H1 (cell line): Measurements from ENCODE around the gene SPDEF. TPM values are rescaled to one million over a fixed set of nuclear protein-coding genes. Genes with fewer than 3 reads are reported as not detected.

Experiments used
- CTCF ChIA-PET: fragments of 300-600 bp; sonication (Branson Sonifier 250); formaldehyde crosslinking; loops from one replicate; lab custom pipeline; 2021; ENCODE audit not compliant: partially characterized antibody; lab: Charles Lee
- POLR2A ChIA-PET: fragments of 300-600 bp; sonication (Branson Sonifier 250); formaldehyde crosslinking; loops from one replicate; lab custom pipeline; 2021; ENCODE audit warnings: inconsistent platforms; ENCODE audit not compliant: partially characterized antibody; lab: Charles Lee
- DNase-seq, 2 experiments: peaks; one replicate each; pipeline versions ENCODE4 v3.0.0 to v3.0.0-alpha.2; 2010 to 2022; ENCODE audit warnings: low spot score in 2 of 2, low read depth in 1 of 2, mixed read lengths in 1 of 2
- FAIRE-seq: peaks from 2 replicates; lab custom pipeline; 2011; peaks lifted over from hg19 to GRCh38; lab: Jason Lieb, UNC
- H2AFZ ChIP-seq: 2 replicates; pipeline ENCODE4 v1.8.1; 2012; ENCODE audit warnings: low read length, inconsistent platforms
- H2AK5ac ChIP-seq: 2 replicates; pipeline ENCODE4 v1.6.1; 2013; ENCODE audit warnings: low read depth, low read length
- H2BK120ac ChIP-seq: replicated peaks from 2 replicates; pipeline ENCODE3; 2013; ENCODE audit warnings: low read depth, low read length, inconsistent platforms
- H2BK12ac ChIP-seq: 2 replicates; pipeline ENCODE4 v1.6.1; 2013; ENCODE audit warnings: low read depth, low read length
- H2BK15ac ChIP-seq: 2 replicates; pipeline ENCODE4 v1.6.1; 2013; ENCODE audit warnings: low read length
- H2BK20ac ChIP-seq: 2 replicates; pipeline ENCODE4 v1.6.1; 2013; ENCODE audit warnings: low read length
- H2BK5ac ChIP-seq: 2 replicates; pipeline ENCODE4 v1.6.1; 2013; ENCODE audit warnings: low read depth, low read length
- H3K14ac ChIP-seq: 2 replicates; pipeline ENCODE4 v1.6.1; 2013; ENCODE audit warnings: inconsistent platforms; ENCODE audit not compliant: insufficient read length
- H3K18ac ChIP-seq: 2 replicates; pipeline ENCODE4 v1.6.1; 2013; ENCODE audit warnings: low read length; ENCODE audit errors: extremely low read depth
- H3K23ac ChIP-seq: 2 replicates; pipeline ENCODE4 v1.6.1; 2013; ENCODE audit warnings: inconsistent platforms; ENCODE audit not compliant: insufficient read length
- H3K23me2 ChIP-seq: 2 replicates; pipeline ENCODE4 v1.6.1; 2013; ENCODE audit warnings: low read depth, low read length
- H3K27ac ChIP-seq: 2 replicates; pipeline ENCODE4 v1.6.1; 2011; ENCODE audit warnings: low read depth, low read length, inconsistent platforms
- H3K27me3 ChIP-seq, 4 experiments: replicated peaks in 1 of 4; 1 replicate in 1 of 4; 2 replicates in 3 of 4; pipeline versions ENCODE4 v1.6.1 to v1.8.1; 2011 to 2013; ENCODE audit warnings: low read length in 3 of 4, mild to moderate bottlenecking in 3 of 4, inconsistent platforms in 2 of 4, mixed read lengths in 2 of 4, moderate library complexity in 1 of 4; ENCODE audit not compliant: control insufficient read depth in 3 of 4, insufficient read depth in 3 of 4; ENCODE audit errors: extremely low read depth in 1 of 4
- H3K36me3 ChIP-seq, 4 experiments: 2 replicates each; pipeline versions ENCODE4 v1.6.1 to v1.8.1; 2011 to 2013; ENCODE audit warnings: mild to moderate bottlenecking in 4 of 4, low read length in 3 of 4, moderate library complexity in 2 of 4, control low read depth in 1 of 4, inconsistent platforms in 1 of 4; ENCODE audit not compliant: insufficient read depth in 4 of 4, control insufficient read depth in 2 of 4
- H3K4ac ChIP-seq: replicated peaks from 2 replicates; pipeline ENCODE3; 2013; ENCODE audit warnings: low read length, low read depth, mixed read lengths, inconsistent platforms; ENCODE audit not compliant: insufficient read length
- H3K4me1 ChIP-seq, 4 experiments: replicated peaks in 1 of 4; 1 replicate in 1 of 4; 2 replicates in 3 of 4; pipeline versions ENCODE4 v1.6.1 to v1.8.1; 2011 to 2013; ENCODE audit warnings: low read length in 3 of 4, inconsistent platforms in 2 of 4, mixed read lengths in 1 of 4; ENCODE audit not compliant: insufficient read depth in 4 of 4, control insufficient read depth in 3 of 4
- H3K4me2 ChIP-seq, 2 experiments: 2 replicates each; pipeline versions ENCODE4 v1.6.1 to v1.8.1; 2011 to 2013; ENCODE audit warnings: low read depth in 2 of 2, low read length in 2 of 2, control low read depth in 1 of 2, inconsistent platforms in 1 of 2, mild to moderate bottlenecking in 1 of 2; ENCODE audit not compliant: insufficient read depth in 1 of 2
- H3K4me3 ChIP-seq, 4 experiments: fragments of 200-600, 300-600 bp in 1 of 4; sonication (generic), shearing (Covaris generic), sonication (Bioruptor Twin) in 1 of 4; 2 replicates each; pipeline versions ENCODE4 v1.5.1 to v1.8.1; 2011 to 2016; ENCODE audit warnings: low read length in 4 of 4, low read depth in 3 of 4, control low read depth in 2 of 4, inconsistent platforms in 2 of 4, mild to moderate bottlenecking in 2 of 4, mixed read lengths in 1 of 4, moderate library complexity in 1 of 4; ENCODE audit not compliant: insufficient read depth in 2 of 4; ENCODE audit errors: extremely low read depth in 1 of 4
- H3K56ac ChIP-seq: replicated peaks from 2 replicates; pipeline ENCODE3; 2013; ENCODE audit warnings: low read depth, mild to moderate bottlenecking, mixed read lengths, low read length, inconsistent platforms; ENCODE audit not compliant: insufficient read length
- H3K79me1 ChIP-seq: 2 replicates; pipeline ENCODE4 v1.6.1; 2013; ENCODE audit warnings: low read depth, low read length, control low read depth
- H3K79me2 ChIP-seq, 2 experiments: 2 replicates each; pipeline versions ENCODE4 v1.6.1 to v1.8.1; 2012 to 2013; ENCODE audit warnings: low read length in 2 of 2, mild to moderate bottlenecking in 2 of 2, inconsistent platforms in 1 of 2; ENCODE audit not compliant: insufficient read depth in 2 of 2, control insufficient read depth in 1 of 2
- H3K9ac ChIP-seq, 4 experiments: replicated peaks in 1 of 4; 1 replicate in 1 of 4; 2 replicates in 3 of 4; pipeline versions ENCODE4 v1.6.1 to v1.8.1; 2011 to 2013; ENCODE audit warnings: low read depth in 3 of 4, low read length in 3 of 4, control low read depth in 2 of 4, mild to moderate bottlenecking in 2 of 4, moderate library complexity in 2 of 4, inconsistent platforms in 1 of 4; ENCODE audit errors: extremely low read depth in 1 of 4
- H3K9me3 ChIP-seq, 2 experiments: 2 replicates each; pipeline versions ENCODE4 v1.6.1 to v1.8.1; 2012 to 2013; ENCODE audit warnings: mild to moderate bottlenecking in 2 of 2, moderate library complexity in 2 of 2, control low read depth in 1 of 2, inconsistent platforms in 1 of 2, low read depth in 1 of 2, low read length in 1 of 2, mixed read lengths in 1 of 2; ENCODE audit not compliant: insufficient read depth in 2 of 2
- H4K20me1 ChIP-seq, 2 experiments: replicated peaks in 1 of 2; 2 replicates each; pipeline versions ENCODE3 to v1.8.1; 2011 to 2013; ENCODE audit warnings: inconsistent platforms in 2 of 2, low read length in 2 of 2, mild to moderate bottlenecking in 1 of 2; ENCODE audit not compliant: insufficient read depth in 2 of 2, control insufficient read depth in 1 of 2
- H4K5ac ChIP-seq: 2 replicates; pipeline ENCODE4 v1.6.1; 2013; ENCODE audit warnings: low read length, low read depth, mixed read lengths, inconsistent platforms; ENCODE audit not compliant: insufficient read length
- H4K8ac ChIP-seq: 2 replicates; pipeline ENCODE4 v1.8.0; 2013; ENCODE audit warnings: mild to moderate bottlenecking, moderate library complexity, low read length, inconsistent platforms; ENCODE audit not compliant: insufficient read depth; ENCODE audit errors: extremely low read depth
- H4K91ac ChIP-seq: replicated peaks from 2 replicates; pipeline ENCODE3; 2013; ENCODE audit warnings: low read length, mixed read lengths, inconsistent platforms; ENCODE audit not compliant: insufficient read length
- KDM4A ChIP-seq: IDR thresholded peaks from one replicate; pipeline ENCODE4 v1.7.1; 2012; ENCODE audit warnings: low read depth, mild to moderate bottlenecking, moderate library complexity, low read length, inconsistent platforms; ENCODE audit not compliant: severe bottlenecking
- RBBP5 ChIP-seq: IDR thresholded peaks from 2 replicates; pipeline ENCODE4 v1.7.1; 2012; ENCODE audit warnings: low read depth, mild to moderate bottlenecking, inconsistent platforms, low read length, moderate library complexity, borderline replicate concordance
- WGBS, 2 experiments: shearing (Covaris generic) in 1 of 2; methylation state at CpG; one replicate each; pipeline versions ENCODE4 v1.1.6 to v1.1.7; 2013 to 2015; ENCODE audit warnings: low lambda C conversion rate in 2 of 2, mixed read lengths in 2 of 2, inconsistent platforms in 1 of 2, low coverage in 1 of 2, missing lambda C conversion rate in 1 of 2; ENCODE audit not compliant: insufficient replicate concordance in 2 of 2, insufficient coverage in 1 of 2, insufficient read length in 1 of 2; ENCODE audit errors: extremely low coverage in 1 of 2, missing lambda C conversion rate in 1 of 2; 5-methylcytosine and 5-hydroxymethylcytosine counted together
- polyA plus RNA-seq, 7 experiments: library from polyadenylated mRNA; depleted of rRNA in 3 of 7; stranded (reverse) in 5 of 7; unstranded in 2 of 7; fragments of >200 nt in 5 of 7; fragments of 200-250 nt in 2 of 7; gene quantifications; 1 replicate in 5 of 7; 2 replicates in 1 of 7; 4 replicates in 1 of 7; pipeline versions ENCODE4 v1.2.1 to v1.2.3, GENCODE V29; 2011 to 2013; ENCODE audit warnings: missing spikeins in 2 of 7, mixed read lengths in 2 of 7
- total RNA-seq: library from RNA; stranded (reverse); fragmentation: NEBNext Ultra II Directional; extraction: Animal tissue kit (Norgen Biotek cat#: 25700); gene quantifications from 2 replicates; pipeline ENCODE4 v1.2.1, GENCODE V29; 2021
- TF ChIP-seq, protein P1 (sequence below): IDR thresholded peaks from 2 replicates; pipeline ENCODE4 v1.6.1; 2011; ENCODE audit warnings: low read depth, mild to moderate bottlenecking, low read length; ENCODE audit not compliant: insufficient read depth

The SPDEF gene
- total and polyA plus RNA-seq, 2 of the 8 experiments (the other 6 are each of a cell fraction or from before 2014, with no cell fraction given), result 0.15 to 0.30 TPM

DNA sequence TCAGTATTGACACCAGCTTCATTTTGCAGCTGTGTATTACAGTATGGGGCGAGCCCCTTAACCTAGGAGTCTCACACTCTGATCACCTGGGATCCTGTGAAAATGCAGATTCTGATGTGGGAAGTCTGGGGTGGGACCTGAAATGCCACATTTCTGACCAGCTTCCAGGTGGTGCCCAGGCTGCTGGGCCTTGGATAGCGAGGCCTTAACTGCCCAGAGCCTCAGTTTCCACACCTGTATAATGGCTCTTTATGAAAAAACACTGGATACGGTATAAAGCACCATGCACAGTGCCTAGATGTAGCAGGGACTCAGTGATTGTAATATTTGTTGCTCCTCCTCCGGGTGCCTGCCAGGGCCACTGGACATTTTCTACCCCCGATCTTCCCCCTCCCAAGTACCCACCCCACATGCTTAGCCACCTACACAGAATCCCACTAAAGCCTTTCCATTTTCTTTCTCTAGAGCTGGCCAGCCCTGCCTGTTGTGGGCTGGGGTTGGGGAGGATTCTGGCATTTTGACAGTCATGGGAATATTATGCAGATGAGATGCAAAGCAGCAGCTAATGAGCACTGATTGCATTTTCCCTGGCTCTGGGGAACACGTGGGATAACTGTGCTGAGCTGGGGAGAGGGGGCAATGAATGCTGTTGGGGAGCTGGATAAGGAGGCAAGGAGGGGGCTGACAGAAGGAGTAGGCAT lies 44.8 kb downstream of the SPDEF start:
- H2BK20ac ChIP-seq, result peak overlapping the region; percentile 18; the same call in 1 of the 2 replicates
- no peak overlapping the region for H2BK15ac ChIP-seq
- no peaks in the 10 kb centered on the region for H3K36me3 ChIP-seq
- peaks cover 0 to 4% of the 10 kb centered on the region in 2 experiments for H4K20me1 ChIP-seq
- peaks cover 0 to 21% (median 9%) of the 10 kb centered on the region in 4 experiments; a peak in 5 of 7 replicates for H3K4me1 ChIP-seq
- TF ChIP-seq RBBP5 (no peak), KDM4A (no peak)
- TF ChIP-seq, protein P1, sequence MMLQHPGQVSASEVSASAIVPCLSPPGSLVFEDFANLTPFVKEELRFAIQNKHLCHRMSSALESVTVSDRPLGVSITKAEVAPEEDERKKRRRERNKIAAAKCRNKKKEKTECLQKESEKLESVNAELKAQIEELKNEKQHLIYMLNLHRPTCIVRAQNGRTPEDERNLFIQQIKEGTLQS, result no peak
- peaks cover 3% of the 10 kb centered on the region; the same call in 1 of the 2 replicates for H3K79me1 ChIP-seq
- H3K27ac ChIP-seq, result no peak overlapping the region
- peak overlapping the region; percentile 90; the same call in 1 of the 2 replicates for H2AK5ac ChIP-seq
- H3K27me3 ChIP-seq, result peaks cover 0 to 6% (median 1%) of the 10 kb centered on the region in 4 experiments; a peak in 2 of 7 replicates
- H2AFZ ChIP-seq, result no peak overlapping the region
- no peak overlapping the region for H3K56ac ChIP-seq
- no peak overlapping the region for H3K4me3 ChIP-seq
- no peak overlapping the region for H3K4ac ChIP-seq
- no peak overlapping the region; the same call in 1 of the 2 replicates for H3K18ac ChIP-seq
- DNase-seq (no peak), FAIRE-seq (no peak)
- POLR2A ChIA-PET, result interaction anchor here (1.0 to 1.4 kb wide), 3 partner anchors 20 to 85 kb away, joined by 3 to 5 read pairs (median 3); partner anchors contain the start of gene RPS10
- H3K9ac ChIP-seq, result no peak overlapping the region
- H4K91ac ChIP-seq, result no peak overlapping the region
- H3K4me2 ChIP-seq, result no peak overlapping the region
- H2BK12ac ChIP-seq, result no peak overlapping the region
- no peak overlapping the region for H2BK120ac ChIP-seq
- WGBS, 2 experiments, result 82% methylated on average over 5 of the region's 6 CpGs; no CpG with 5 or more reads in 1 of the 2 experiments
- H3K14ac ChIP-seq, result no peak overlapping the region
- H3K79me2 ChIP-seq, result no peaks in the 10 kb centered on the region
- no peak overlapping the region for H4K8ac ChIP-seq
- no peak overlapping the region for H4K5ac ChIP-seq
- H3K23ac ChIP-seq, result no peak overlapping the region
- H3K9me3 ChIP-seq, result no peaks in the 10 kb centered on the region
- CTCF ChIA-PET, result interaction anchor here (1.2 to 2.4 kb wide), 3 partner anchors 17 to 51 kb away, joined by 3 to 8 read pairs (median 7); no protein-coding TSS in a partner anchor
- H2BK5ac ChIP-seq, result peak overlapping the region; percentile 90; the same call in 1 of the 2 replicates
- H3K23me2 ChIP-seq, result peaks cover 12% of the 10 kb centered on the region
